Measurements from ENCODE around the gene PTPN3.
A peak's percentile ranks its signal among the peaks of the same experiment; 100 is the strongest.
"Not testable (repeated sequence)": the region's sequence is repeated elsewhere in the genome, so short reads cannot be mapped to it uniquely, and the experiment has no call there.

Gene PTPN3

GRCh38 chr9:109498195-109499092 lies at the start of gene PTPN3:
Gene PTPN3, minus strand, starts transcription at chr9:109498307. Its CDS starts 34,873 bp downstream, at chr9:109463434.
- peak within 1 kb of the TSS; percentile 49 to 62 for H3K9ac ChIP-seq (ENCODE audit: low read depth in 1 of 2, low read length in 2 of 2)
- peaks cover 16 to 20% of the 10 kb centered on the region in 2 donors for H3K4me1 ChIP-seq (ENCODE audit: control insufficient read depth in 1 of 2, insufficient read depth in 2 of 2, low read length in 2 of 2)
- peak within 1 kb of the TSS; percentile 20 for H3K27ac ChIP-seq (ENCODE audit: low read depth, low read length)
- H3K27me3 ChIP-seq (ENCODE audit: control insufficient read depth in 1 of 2, insufficient read depth in 2 of 2, low read length in 2 of 2), result peaks cover 7 to 17% of the 10 kb centered on the region in 2 donors
- H3K4me3 ChIP-seq (ENCODE audit: low read depth in 1 of 2, low read length in 2 of 2), result peak within 1 kb of the TSS; percentile 72 to 80
- no peaks in the 10 kb centered on the region for H3K9me3 ChIP-seq (ENCODE audit: control insufficient read depth in 1 of 2, low read length in 2 of 2)
- H3K36me3 ChIP-seq (ENCODE audit: control insufficient read depth in 1 of 2, insufficient read depth in 2 of 2, low read length in 2 of 2), result no peaks in the 10 kb centered on the region

- H3K27ac ChIP-seq (ENCODE audit: low read depth, low read length); H3K9me3 ChIP-seq (ENCODE audit: control insufficient read depth in 1 of 2, low read length in 2 of 2); H3K9ac ChIP-seq (ENCODE audit: low read depth in 1 of 2, low read length in 2 of 2); H3K27me3 ChIP-seq (ENCODE audit: control insufficient read depth in 1 of 2, insufficient read depth in 2 of 2, low read length in 2 of 2); H3K36me3 ChIP-seq (ENCODE audit: control insufficient read depth in 1 of 2, insufficient read depth in 2 of 2, low read length in 2 of 2); H3K4me1 ChIP-seq (ENCODE audit: control insufficient read depth in 1 of 2, insufficient read depth in 2 of 2, low read length in 2 of 2); H3K4me3 ChIP-seq (ENCODE audit: low read depth in 1 of 2, low read length in 2 of 2): not testable (repeated sequence)
Measured at GRCh38 chr9:109544954-109545353, 46.8 kb upstream of the PTPN3 start.

GRCh38 chr9:109542922-109543321 lies 44.8 kb upstream of the PTPN3 start:
- Histone ChIP-seq H3K27me3 (ENCODE audit: control insufficient read depth in 1 of 2, insufficient read depth in 2 of 2, low read length in 2 of 2) (no peaks in the 10 kb centered on the region), H3K36me3 (ENCODE audit: control insufficient read depth in 1 of 2, insufficient read depth in 2 of 2, low read length in 2 of 2) (no peaks in the 10 kb centered on the region), H3K27ac (ENCODE audit: low read depth, low read length) (no peak overlapping the region)

GRCh38 chr9:109538346-109538745 lies 40.2 kb upstream of the PTPN3 start:
- H3K4me1 ChIP-seq (ENCODE audit: control insufficient read depth in 1 of 2, insufficient read depth in 2 of 2, low read length in 2 of 2), result no peaks in the 10 kb centered on the region
- no peak overlapping the region for H3K9ac ChIP-seq (ENCODE audit: low read depth in 1 of 2, low read length in 2 of 2)
- H3K9me3 ChIP-seq (ENCODE audit: control insufficient read depth in 1 of 2, low read length in 2 of 2), result no peaks in the 10 kb centered on the region
- H3K4me3 ChIP-seq (ENCODE audit: low read depth in 1 of 2, low read length in 2 of 2), result no peak overlapping the region
- H3K36me3 ChIP-seq (ENCODE audit: control insufficient read depth in 1 of 2, insufficient read depth in 2 of 2, low read length in 2 of 2), result no peaks in the 10 kb centered on the region
- no peak overlapping the region for H3K27ac ChIP-seq (ENCODE audit: low read depth, low read length)
- H3K27me3 ChIP-seq (ENCODE audit: control insufficient read depth in 1 of 2, insufficient read depth in 2 of 2, low read length in 2 of 2), result no peaks in the 10 kb centered on the region

More at GRCh38 chr9:109542922-109543321, 44.8 kb upstream of the PTPN3 start:
- Histone ChIP-seq H3K4me3 (ENCODE audit: low read depth in 1 of 2, low read length in 2 of 2) (no peak overlapping the region), H3K9ac (ENCODE audit: low read depth in 1 of 2, low read length in 2 of 2) (no peak overlapping the region), H3K4me1 (ENCODE audit: control insufficient read depth in 1 of 2, insufficient read depth in 2 of 2, low read length in 2 of 2) (no peaks in the 10 kb centered on the region), H3K9me3 (ENCODE audit: control insufficient read depth in 1 of 2, low read length in 2 of 2) (peaks cover 0 to 3% of the 10 kb centered on the region in 2 donors)

GRCh38 chr9:109537288-109537687 lies 39.2 kb upstream of the PTPN3 start:
- Histone ChIP-seq H3K4me1 (ENCODE audit: control insufficient read depth in 1 of 2, insufficient read depth in 2 of 2, low read length in 2 of 2) (no peaks in the 10 kb centered on the region), H3K27me3 (ENCODE audit: control insufficient read depth in 1 of 2, insufficient read depth in 2 of 2, low read length in 2 of 2) (no peaks in the 10 kb centered on the region), H3K36me3 (ENCODE audit: control insufficient read depth in 1 of 2, insufficient read depth in 2 of 2, low read length in 2 of 2) (no peaks in the 10 kb centered on the region), H3K9me3 (ENCODE audit: control insufficient read depth in 1 of 2, low read length in 2 of 2) (no peaks in the 10 kb centered on the region), H3K9ac (ENCODE audit: low read depth in 1 of 2, low read length in 2 of 2) (no peak overlapping the region), H3K4me3 (ENCODE audit: low read depth in 1 of 2, low read length in 2 of 2) (no peak overlapping the region), H3K27ac (ENCODE audit: low read depth, low read length) (no peak overlapping the region)

- Histone ChIP-seq H3K9me3 (ENCODE audit: control insufficient read depth in 1 of 2, low read length in 2 of 2) (no peaks in the 10 kb centered on the region), H3K27ac (ENCODE audit: low read depth, low read length) (no peak overlapping the region), H3K9ac (ENCODE audit: low read depth in 1 of 2, low read length in 2 of 2) (no peak overlapping the region), H3K27me3 (ENCODE audit: control insufficient read depth in 1 of 2, insufficient read depth in 2 of 2, low read length in 2 of 2) (no peaks in the 10 kb centered on the region), H3K4me3 (ENCODE audit: low read depth in 1 of 2, low read length in 2 of 2) (no peak overlapping the region), H3K36me3 (ENCODE audit: control insufficient read depth in 1 of 2, insufficient read depth in 2 of 2, low read length in 2 of 2) (no peaks in the 10 kb centered on the region), H3K4me1 (ENCODE audit: control insufficient read depth in 1 of 2, insufficient read depth in 2 of 2, low read length in 2 of 2) (no peaks in the 10 kb centered on the region)
Measured at GRCh38 chr9:109536859-109537258, 38.8 kb upstream of the PTPN3 start.

GRCh38 chr9:109535365-109535764 lies 37.3 kb upstream of the PTPN3 start:
- no peak overlapping the region for H3K9ac ChIP-seq (ENCODE audit: low read depth in 1 of 2, low read length in 2 of 2)
- H3K36me3 ChIP-seq (ENCODE audit: control insufficient read depth in 1 of 2, insufficient read depth in 2 of 2, low read length in 2 of 2), result no peaks in the 10 kb centered on the region
- no peaks in the 10 kb centered on the region for H3K4me1 ChIP-seq (ENCODE audit: control insufficient read depth in 1 of 2, insufficient read depth in 2 of 2, low read length in 2 of 2)

GRCh38 chr9:109534151-109534550 lies 36.0 kb upstream of the PTPN3 start:
- no peaks in the 10 kb centered on the region for H3K27me3 ChIP-seq (ENCODE audit: control insufficient read depth in 1 of 2, insufficient read depth in 2 of 2, low read length in 2 of 2)
- no peaks in the 10 kb centered on the region for H3K9me3 ChIP-seq (ENCODE audit: control insufficient read depth in 1 of 2, low read length in 2 of 2)
- H3K4me3 ChIP-seq (ENCODE audit: low read depth in 1 of 2, low read length in 2 of 2), result no peak overlapping the region
- H3K9ac ChIP-seq (ENCODE audit: low read depth in 1 of 2, low read length in 2 of 2), result no peak overlapping the region
- H3K36me3 ChIP-seq (ENCODE audit: control insufficient read depth in 1 of 2, insufficient read depth in 2 of 2, low read length in 2 of 2), result no peaks in the 10 kb centered on the region
- H3K4me1 ChIP-seq (ENCODE audit: control insufficient read depth in 1 of 2, insufficient read depth in 2 of 2, low read length in 2 of 2), result no peaks in the 10 kb centered on the region
- no peak overlapping the region for H3K27ac ChIP-seq (ENCODE audit: low read depth, low read length)

More at GRCh38 chr9:109535365-109535764, 37.3 kb upstream of the PTPN3 start:
- H3K4me3 ChIP-seq (ENCODE audit: low read depth in 1 of 2, low read length in 2 of 2), result no peak overlapping the region
- H3K27ac ChIP-seq (ENCODE audit: low read depth, low read length), result no peak overlapping the region
- H3K27me3 ChIP-seq (ENCODE audit: control insufficient read depth in 1 of 2, insufficient read depth in 2 of 2, low read length in 2 of 2), result no peaks in the 10 kb centered on the region
- H3K9me3 ChIP-seq (ENCODE audit: control insufficient read depth in 1 of 2, low read length in 2 of 2), result no peaks in the 10 kb centered on the region

- not testable (repeated sequence) for H3K4me1 ChIP-seq (ENCODE audit: control insufficient read depth in 1 of 2, insufficient read depth in 2 of 2, low read length in 2 of 2); H3K27ac ChIP-seq (ENCODE audit: low read depth, low read length); H3K9ac ChIP-seq (ENCODE audit: low read depth in 1 of 2, low read length in 2 of 2); H3K27me3 ChIP-seq (ENCODE audit: control insufficient read depth in 1 of 2, insufficient read depth in 2 of 2, low read length in 2 of 2); H3K36me3 ChIP-seq (ENCODE audit: control insufficient read depth in 1 of 2, insufficient read depth in 2 of 2, low read length in 2 of 2); H3K4me3 ChIP-seq (ENCODE audit: low read depth in 1 of 2, low read length in 2 of 2); H3K9me3 ChIP-seq (ENCODE audit: control insufficient read depth in 1 of 2, low read length in 2 of 2)
Measured at GRCh38 chr9:109532652-109533051, 34.5 kb upstream of the PTPN3 start.

- Histone ChIP-seq H3K4me3 (ENCODE audit: low read depth in 1 of 2, low read length in 2 of 2) (no peak overlapping the region), H3K9me3 (ENCODE audit: control insufficient read depth in 1 of 2, low read length in 2 of 2) (no peaks in the 10 kb centered on the region), H3K36me3 (ENCODE audit: control insufficient read depth in 1 of 2, insufficient read depth in 2 of 2, low read length in 2 of 2) (no peaks in the 10 kb centered on the region), H3K27ac (ENCODE audit: low read depth, low read length) (no peak overlapping the region), H3K4me1 (ENCODE audit: control insufficient read depth in 1 of 2, insufficient read depth in 2 of 2, low read length in 2 of 2) (no peaks in the 10 kb centered on the region), H3K27me3 (ENCODE audit: control insufficient read depth in 1 of 2, insufficient read depth in 2 of 2, low read length in 2 of 2) (no peaks in the 10 kb centered on the region), H3K9ac (ENCODE audit: low read depth in 1 of 2, low read length in 2 of 2) (no peak overlapping the region)
Measured at GRCh38 chr9:109522106-109522505, 24.0 kb upstream of the PTPN3 start.

Measured in duodenal mucosa (tissue), 2 donors.